HG03108 (cell line): ENCODE data around the gene PRKAB2.
"Not testable (repeated sequence)": the region's sequence is repeated elsewhere in the genome, so short reads cannot be mapped to it uniquely, and the experiment has no call there.

Experiments
- ATAC-seq: cut with Tn5 transposase; IDR thresholded peaks from one replicate; pipeline ENCODE4 v1.9.1; 2021; ENCODE audit warnings: moderate library complexity; ENCODE audit not compliant: unreplicated experiment

PRKAB2 gene

DNA sequence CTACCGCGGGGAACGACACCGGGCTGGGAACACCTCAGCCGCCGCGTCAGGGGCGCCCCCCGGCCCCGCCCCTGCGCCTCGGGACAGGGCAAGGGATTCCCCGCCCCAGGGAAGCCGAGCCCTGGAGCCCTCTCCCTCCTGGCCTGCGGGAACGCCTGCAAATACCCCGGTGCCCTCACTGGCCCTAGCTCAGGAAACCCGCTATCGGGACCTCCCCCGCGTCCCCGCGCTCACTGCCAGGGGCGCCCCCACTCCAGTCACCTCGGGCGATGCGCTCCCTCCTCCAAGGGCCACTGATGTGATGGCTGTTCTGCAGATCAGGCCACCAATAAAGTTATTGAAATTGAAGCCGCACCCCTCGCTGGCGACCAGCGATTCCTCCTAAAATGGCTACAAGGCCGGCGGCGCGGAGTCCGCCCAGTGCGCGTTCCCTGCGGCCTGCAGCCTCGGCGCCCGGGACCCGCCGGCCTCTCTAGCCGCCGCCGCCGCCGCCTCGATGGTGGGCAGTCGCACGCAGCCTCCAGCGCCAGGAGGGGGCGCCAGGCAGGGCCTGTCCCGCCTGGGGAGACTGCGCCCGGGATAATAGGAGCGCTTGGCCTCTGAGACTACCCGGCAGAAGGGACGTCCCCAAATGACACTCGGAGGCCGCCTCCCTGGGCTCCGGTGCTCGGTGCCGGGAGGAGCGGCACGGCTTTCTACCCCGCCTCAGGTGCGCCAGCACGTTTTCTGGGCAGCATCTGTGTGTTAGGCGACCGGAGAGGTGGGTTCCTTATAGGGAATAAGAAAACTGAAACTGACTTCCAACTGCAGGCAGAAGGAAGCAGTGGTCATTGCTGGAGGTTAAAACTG, at the start of gene PRKAB2:
Gene PRKAB2, minus strand, starts transcription at position 303 of the 849 bp plus-strand sequence. CDS start 326 bp downstream, outside the sequence.
- ATAC-seq: peak; percentile 81

GRCh38 chr1:147218606-147219005, 46.3 kb upstream of the PRKAB2 start:
- no peak for ATAC-seq

DNA sequence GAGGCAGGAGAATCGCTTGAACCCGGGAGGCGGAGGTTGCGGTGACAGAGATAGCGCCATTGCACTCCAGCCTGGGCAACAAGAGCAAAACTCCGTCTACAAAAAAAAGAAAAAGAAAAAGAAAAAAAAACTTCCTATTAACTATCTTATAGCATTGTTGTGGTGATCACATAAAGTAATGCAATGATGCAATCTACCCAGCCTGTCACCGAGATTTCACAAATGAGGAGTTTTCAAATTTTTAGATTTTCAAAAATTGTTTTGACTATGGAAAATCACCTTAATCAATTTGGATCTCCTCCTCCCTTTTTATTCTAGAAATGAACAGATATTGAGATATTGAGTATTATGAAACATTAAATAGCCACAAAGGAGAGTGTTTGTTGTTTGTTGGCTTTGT, 44.9 kb upstream of the PRKAB2 start:
- ATAC-seq: no peak

GRCh38 chr1:147216124-147216523, 43.9 kb upstream of the PRKAB2 start:
- no peak for ATAC-seq

DNA sequence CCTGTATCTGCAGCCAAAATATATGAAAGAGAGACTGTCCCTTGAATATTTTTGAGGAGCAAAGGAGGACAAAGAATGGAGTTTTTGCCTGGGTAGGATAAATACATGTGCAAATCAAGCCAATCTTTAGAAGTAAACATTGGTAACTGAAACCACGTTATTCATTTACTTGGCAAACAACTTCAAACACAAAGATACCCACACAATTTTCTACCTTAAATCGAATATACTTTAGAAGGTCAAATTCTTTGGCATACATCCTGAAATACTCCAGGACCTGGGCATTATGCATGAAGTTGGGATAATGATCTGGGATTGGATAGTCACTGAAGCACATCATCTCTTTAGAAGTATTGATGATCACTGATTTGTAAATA, 43.3 kb upstream of the PRKAB2 start:
- no peak for ATAC-seq

DNA sequence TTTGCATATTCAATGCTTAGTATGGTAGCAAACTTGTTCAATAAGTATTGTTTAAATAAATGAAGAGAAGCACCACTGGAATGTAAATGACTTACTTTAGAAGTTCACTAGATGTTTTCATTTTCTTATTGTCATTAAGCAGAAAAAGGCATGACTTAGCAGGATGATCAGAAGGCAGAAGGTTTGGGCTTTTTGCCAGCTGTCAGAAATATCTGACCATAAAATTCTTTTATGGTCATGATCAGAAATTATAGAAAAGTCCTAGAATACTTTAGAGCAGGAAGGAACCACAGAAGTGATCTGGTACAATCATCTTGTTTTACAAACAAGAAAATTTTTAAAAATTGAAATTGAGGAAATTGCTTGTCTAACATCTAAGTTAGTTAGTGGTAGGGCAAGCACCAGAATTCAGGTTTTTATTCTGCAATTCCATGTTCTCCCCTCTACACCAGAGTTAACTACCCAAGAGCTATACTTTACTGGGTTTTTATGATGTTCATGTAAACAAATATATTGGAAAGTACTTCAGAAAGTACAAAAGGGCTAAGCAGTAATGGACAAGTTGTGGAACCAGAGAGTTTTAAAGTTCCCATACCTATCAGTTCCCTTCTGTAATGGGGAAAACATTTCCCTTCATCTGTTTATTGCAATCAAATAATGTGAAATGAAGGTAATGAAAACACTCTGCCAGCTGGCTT, 42.7 kb upstream of the PRKAB2 start:
- no peak for ATAC-seq

GRCh38 chr1:147214325-147214724, 42.1 kb upstream of the PRKAB2 start:
- no peak for ATAC-seq

GRCh38 chr1:147213271-147213670, 41.0 kb upstream of the PRKAB2 start:
- ATAC-seq: no peak

GRCh38 chr1:147211577-147211976, 39.3 kb upstream of the PRKAB2 start:
- no peak for ATAC-seq

DNA sequence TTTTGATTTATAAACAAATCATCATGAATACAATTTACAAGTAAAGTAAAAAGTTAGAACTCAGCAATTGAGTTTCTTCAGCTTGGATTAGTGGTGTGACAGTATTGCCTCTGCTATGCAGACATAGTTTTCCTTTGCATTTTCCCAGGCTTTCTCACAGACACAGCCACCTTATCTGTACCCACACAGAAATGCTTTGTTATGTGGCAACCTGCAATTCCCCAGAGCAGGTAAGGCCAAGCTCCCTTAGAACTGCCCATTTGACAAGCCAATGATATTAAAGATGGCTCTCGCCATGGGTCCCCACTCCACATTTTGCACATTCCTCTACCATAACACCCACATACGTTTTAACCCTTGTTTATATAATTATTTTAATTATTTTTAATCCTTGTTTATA, 38.7 kb upstream of the PRKAB2 start:
- no peak for ATAC-seq

- ATAC-seq: no peak
These were observed 37.9 kb upstream of the PRKAB2 start for GRCh38 chr1:147209825-147210821.

DNA sequence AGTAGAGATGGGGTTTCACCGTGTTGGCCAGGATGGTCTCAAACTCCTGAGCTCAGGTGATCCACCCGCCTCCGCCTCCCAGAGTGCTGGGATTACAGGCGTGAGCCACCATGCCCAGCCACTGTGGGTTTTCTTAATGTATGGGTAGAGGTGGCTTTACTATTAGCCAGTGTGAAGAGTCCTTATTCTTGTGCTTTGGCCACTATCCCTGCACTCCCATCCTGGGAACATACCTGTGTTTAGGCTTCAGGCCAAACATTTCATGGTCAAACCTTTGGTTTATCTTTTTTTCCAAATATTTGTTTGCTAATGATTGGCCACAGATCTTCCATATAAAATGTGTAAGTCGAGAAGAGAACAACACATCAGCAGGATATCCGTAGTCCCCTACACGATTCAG, 36.3 kb upstream of the PRKAB2 start:
- no peak for ATAC-seq

DNA sequence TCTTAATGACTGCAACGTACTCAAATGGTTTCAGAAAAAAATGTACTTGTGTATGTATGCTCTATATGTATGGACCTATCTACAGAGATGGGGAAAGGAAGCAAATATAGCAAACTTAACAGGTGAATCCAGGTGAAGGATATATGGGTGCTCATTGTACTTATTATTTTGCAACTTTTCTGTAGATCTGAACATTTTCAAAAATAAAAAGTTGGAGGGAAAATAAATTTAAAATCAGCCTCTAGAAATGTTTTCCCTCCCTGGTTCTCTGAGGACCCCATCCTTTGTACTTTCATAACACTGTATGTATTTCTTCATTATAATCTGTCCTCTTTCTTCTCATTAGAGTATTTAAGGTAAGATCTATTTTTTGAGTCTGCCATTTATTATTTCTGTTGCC, 34.9 kb upstream of the PRKAB2 start:
- no peak for ATAC-seq

- ATAC-seq: no peak
These were observed 31.8 kb upstream of the PRKAB2 start for GRCh38 chr1:147204080-147204479.

GRCh38 chr1:147202576-147202975, 30.3 kb upstream of the PRKAB2 start:
- ATAC-seq: no peak

DNA sequence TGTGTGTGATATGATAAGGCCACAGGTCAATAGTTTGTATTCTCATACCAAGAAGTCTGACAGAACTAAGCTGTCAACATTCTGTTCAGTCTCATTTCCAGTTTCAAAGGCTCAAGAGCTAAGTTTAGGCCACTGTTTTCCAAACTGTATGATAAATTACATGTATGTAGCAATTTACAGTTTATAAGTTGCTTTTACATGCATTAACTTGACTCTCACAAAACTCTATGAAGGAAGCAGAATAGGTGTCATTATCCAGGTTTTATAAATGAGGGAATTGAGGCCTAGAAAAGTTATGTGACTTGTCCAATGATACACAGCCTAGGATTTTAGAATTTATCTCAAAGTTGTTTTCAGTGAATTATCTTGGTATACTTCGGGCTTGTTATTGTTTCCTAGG, 29.5 kb upstream of the PRKAB2 start:
- no peak for ATAC-seq

- ATAC-seq: no peak
These were observed 29.0 kb upstream of the PRKAB2 start for GRCh38 chr1:147201276-147201675.

DNA sequence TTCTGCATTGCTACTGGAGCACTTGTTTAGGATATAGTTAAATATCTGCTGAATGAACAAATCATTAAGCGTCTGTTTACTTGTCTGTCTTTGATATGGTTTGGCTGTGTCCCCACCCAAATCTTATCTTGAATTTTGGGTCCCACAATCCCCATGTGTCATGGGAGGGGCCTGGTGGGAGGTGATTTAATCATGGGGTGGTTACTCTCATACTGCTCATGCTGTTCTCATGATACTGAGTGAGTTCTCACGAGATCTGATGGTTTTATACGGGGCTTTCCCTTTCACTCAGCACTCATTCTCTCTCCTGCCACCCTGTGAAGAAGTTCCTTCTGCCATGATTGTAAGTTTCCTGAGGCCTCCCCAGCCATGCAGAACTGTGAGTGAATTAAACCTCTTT, 25.1 kb upstream of the PRKAB2 start:
- not testable (repeated sequence) for ATAC-seq

- no peak for ATAC-seq
These were observed 17.2 kb upstream of the PRKAB2 start for GRCh38 chr1:147189514-147189913.

DNA sequence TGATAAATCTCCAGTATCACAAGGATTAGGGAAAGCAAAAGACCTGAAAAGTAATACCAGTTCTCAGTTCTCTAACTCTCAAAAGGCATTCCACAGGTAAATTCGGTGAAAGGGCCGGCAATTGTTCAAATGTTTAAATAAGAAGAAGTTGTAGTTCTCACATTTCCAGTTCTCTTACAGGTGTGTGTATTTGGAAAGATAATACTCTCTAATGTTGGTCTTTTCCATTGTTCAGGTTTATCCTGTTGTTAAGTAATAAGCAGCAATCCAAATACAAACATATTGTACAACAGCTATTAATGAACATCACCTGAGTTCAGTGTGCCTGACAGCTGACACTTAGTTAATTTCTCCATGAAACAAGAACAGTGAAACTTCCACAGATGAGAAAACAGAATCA, 13.2 kb upstream of the PRKAB2 start:
- no peak for ATAC-seq
